Liver (tissue), 9 donors: Measurements from ENCODE around the gene KDM2B. TPM values are rescaled to one million over a fixed set of nuclear protein-coding genes. Genes with fewer than 3 reads are reported as not detected.

ENCODE experiments used
- DNase-seq: peaks from one replicate; pipeline ENCODE4 v3.0.0-alpha.2; 2017; ENCODE audit warnings: low spot score
- H3K27ac ChIP-seq, 2 donors: one replicate each; pipeline ENCODE4 v1.7.0; 2013; ENCODE audit warnings: inconsistent platforms in 2 of 2, low read length in 2 of 2, control low read depth in 1 of 2, low read depth in 1 of 2, mild to moderate bottlenecking in 1 of 2
- H3K27me3 ChIP-seq, 4 donors: one replicate each; pipeline versions ENCODE4 v1.6.1 to v1.7.0; 2013; ENCODE audit warnings: low read length in 3 of 4, inconsistent platforms in 1 of 4, mild to moderate bottlenecking in 1 of 4, moderate library complexity in 1 of 4; ENCODE audit not compliant: control insufficient read depth in 4 of 4, insufficient read depth in 4 of 4
- H3K36me3 ChIP-seq, 4 donors: one replicate each; pipeline versions ENCODE4 v1.6.1 to v1.7.0; 2013; ENCODE audit warnings: low read length in 3 of 4, mild to moderate bottlenecking in 3 of 4, low read depth in 1 of 4, moderate library complexity in 1 of 4; ENCODE audit not compliant: control insufficient read depth in 4 of 4, insufficient read depth in 3 of 4
- H3K4me1 ChIP-seq, 4 donors: one replicate each; pipeline versions ENCODE4 v1.6.1 to v1.7.0; 2013; ENCODE audit warnings: low read length in 3 of 4, mild to moderate bottlenecking in 3 of 4, moderate library complexity in 1 of 4; ENCODE audit not compliant: control insufficient read depth in 4 of 4, insufficient read depth in 4 of 4
- H3K4me3 ChIP-seq, 3 donors: one replicate each; pipeline versions ENCODE4 v1.6.1 to v1.7.0; 2013; ENCODE audit warnings: low read length in 3 of 3, control low read depth in 1 of 3, low read depth in 1 of 3, mild to moderate bottlenecking in 1 of 3
- H3K9ac ChIP-seq, 2 donors: one replicate each; pipeline ENCODE4 v1.7.0; 2013; ENCODE audit warnings: low read length in 2 of 2, mild to moderate bottlenecking in 2 of 2, moderate library complexity in 2 of 2, control low read depth in 1 of 2, low read depth in 1 of 2
- H3K9me3 ChIP-seq, 4 donors: one replicate each; pipeline versions ENCODE4 v1.6.1 to v1.7.0; 2013; ENCODE audit warnings: low read length in 3 of 4; ENCODE audit not compliant: control insufficient read depth in 4 of 4
- EGR1 ChIP-seq, 2 donors: IDR thresholded peaks; 2 replicates each; pipeline ENCODE4 v1.6.1; 2016 to 2018; ENCODE audit warnings: antibody characterized with exemption in 2 of 2, low read depth in 2 of 2
- FOXA1 ChIP-seq: IDR thresholded peaks from 2 replicates; pipeline ENCODE4 v1.6.1; 2016; ENCODE audit warnings: antibody characterized with exemption
- FOXA2 ChIP-seq: IDR thresholded peaks from 2 replicates; pipeline ENCODE4 v1.6.1; 2016; ENCODE audit warnings: antibody characterized with exemption
- GABPA ChIP-seq, 2 donors: IDR thresholded peaks in 1 of 2; conservative IDR thresholded peaks in 1 of 2; 2 replicates each; pipeline ENCODE4 v1.6.1; 2016; ENCODE audit warnings: antibody characterized with exemption in 2 of 2, mild to moderate bottlenecking in 1 of 2, moderate library complexity in 1 of 2
- HNF4A ChIP-seq, 2 donors: conservative IDR thresholded peaks; 2 replicates each; pipeline ENCODE4 v1.6.1; 2016; ENCODE audit warnings: antibody characterized with exemption in 2 of 2, mild to moderate bottlenecking in 2 of 2
- HNF4G ChIP-seq: IDR thresholded peaks from 2 replicates; pipeline ENCODE4 v1.6.1; 2016; ENCODE audit warnings: antibody characterized with exemption
- JUND ChIP-seq, 2 donors: IDR thresholded peaks; 2 replicates each; pipeline ENCODE4 v1.6.1; 2016; ENCODE audit warnings: antibody characterized with exemption in 2 of 2
- NR2F2 ChIP-seq: IDR thresholded peaks from 2 replicates; pipeline ENCODE4 v1.6.1; 2016; ENCODE audit warnings: antibody characterized with exemption
- RAD21 ChIP-seq, 2 donors: IDR thresholded peaks; 2 replicates each; pipeline ENCODE4 v1.6.1; 2016; ENCODE audit warnings: antibody characterized with exemption in 2 of 2, mild to moderate bottlenecking in 2 of 2
- RXRA ChIP-seq, 2 donors: IDR thresholded peaks; 2 replicates each; pipeline ENCODE4 v1.6.1; 2017 to 2018; ENCODE audit warnings: antibody characterized with exemption in 2 of 2, mild to moderate bottlenecking in 1 of 2
- SP1 ChIP-seq: IDR thresholded peaks from 2 replicates; pipeline ENCODE4 v1.6.1; 2018; ENCODE audit warnings: antibody characterized with exemption, mild to moderate bottlenecking
- TAF1 ChIP-seq: conservative IDR thresholded peaks from 2 replicates; pipeline ENCODE4 v1.6.1; 2016; ENCODE audit warnings: antibody characterized with exemption, mild to moderate bottlenecking
- YY1 ChIP-seq: IDR thresholded peaks from 2 replicates; pipeline ENCODE4 v1.6.1; 2016; ENCODE audit warnings: antibody characterized with exemption, mild to moderate bottlenecking
- WGBS: extraction: QIAGEN DNeasy Blood & Tissue Kit; methylation state at CpG from one replicate; pipeline ENCODE4 v1.1.7; 2013; 5-methylcytosine and 5-hydroxymethylcytosine counted together
- polyA plus RNA-seq, 2 donors: library from polyadenylated mRNA; stranded (reverse) in 1 of 2; unstranded in 1 of 2; fragments of 200-250 nt in 1 of 2; fragments of >200 nt in 1 of 2; fragmentation: Nextera tagmentation in 1 of 2; extraction: Ambion mirVana in 1 of 2; gene quantifications; one replicate each; pipeline versions ENCODE4 v1.2.1 to v1.2.3, GENCODE V29; 2013 to 2015
- total RNA-seq, 2 donors: library from RNA; depleted of rRNA; stranded (reverse); fragments of >200 nt; gene quantifications; one replicate each; pipeline ENCODE4 v1.2.3, GENCODE V29; 2014
- TF ChIP-seq, protein P1 (sequence below): IDR thresholded peaks from 2 replicates; pipeline ENCODE4 v1.6.1; 2016; ENCODE audit warnings: antibody characterized with exemption
- TF ChIP-seq, protein P2 (sequence below): IDR thresholded peaks from 2 replicates; pipeline ENCODE4 v1.6.1; 2016; ENCODE audit warnings: antibody characterized with exemption
- TF ChIP-seq, protein P3 (sequence below): IDR thresholded peaks from 2 replicates; pipeline ENCODE4 v1.6.1; 2016; ENCODE audit warnings: antibody characterized with exemption
- TF ChIP-seq, protein P4 (sequence below): fragments of 150-350 bp; IDR thresholded peaks from 2 replicates; pipeline ENCODE4 v1.5.1; 2017; ENCODE audit warnings: improper control_type of control experiment, low read depth, low read length; ENCODE audit not compliant: missing input control
- TF ChIP-seq, protein P5 (sequence below): IDR thresholded peaks from 2 replicates; pipeline ENCODE4 v1.6.1; 2016; ENCODE audit warnings: antibody characterized with exemption, mild to moderate bottlenecking
- donor health status: healthy.
- donor health status: healthy.
- donor health status: healthy.
- donor health status: healthy.
- donor health status: healthy.

Gene KDM2B
- total and polyA plus RNA-seq, 4 donors = 7.0 to 34.2 (median 10.6) TPM

DNA sequence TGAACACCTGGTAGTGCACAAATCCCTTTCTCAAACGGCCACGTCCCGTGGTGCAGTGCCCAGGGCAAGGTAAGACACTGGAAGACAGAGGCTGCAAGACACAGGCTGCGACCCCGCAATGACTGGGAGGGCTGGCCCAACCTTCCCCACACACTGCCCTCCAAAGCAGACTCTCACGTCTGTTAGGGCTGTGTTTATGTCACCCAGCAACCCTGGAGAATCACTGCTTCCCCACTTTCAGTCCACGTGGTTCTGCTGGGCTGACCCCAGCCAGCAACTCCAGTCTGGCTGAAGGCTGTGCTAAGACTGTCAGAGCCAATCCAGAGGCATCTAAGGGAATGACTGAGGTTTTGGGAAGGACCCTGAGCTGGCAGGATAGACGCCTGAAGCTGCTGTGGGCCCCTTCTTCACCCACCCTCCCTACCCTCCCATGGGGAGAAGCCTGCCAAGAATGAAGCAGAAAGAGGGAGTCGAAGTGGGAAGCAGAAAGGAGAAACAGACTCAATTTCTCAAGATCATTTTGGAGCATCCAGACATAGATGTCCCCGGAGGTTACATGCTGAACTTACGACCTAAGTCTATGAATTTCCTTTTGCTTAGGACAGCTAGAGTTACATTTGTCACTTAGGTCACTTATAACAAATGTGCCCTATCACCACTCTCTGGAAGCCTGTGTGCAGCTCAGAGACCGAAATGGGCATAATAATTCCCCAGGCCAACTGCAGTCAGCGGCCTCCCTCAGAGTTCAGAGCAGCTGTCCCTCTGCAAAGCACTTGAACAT, 11.7 kb downstream of the KDM2B start:
- Histone ChIP-seq H3K27me3 (no peaks in the 10 kb centered on the region), H3K27ac (no peak overlapping the region), H3K9me3 (no peaks in the 10 kb centered on the region), H3K4me3 (no peak overlapping the region), H3K4me1 (no peaks in the 10 kb centered on the region), H3K36me3 (peaks cover 0 to 5% (median under 1%) of the 10 kb centered on the region in 4 donors), H3K9ac (no peak overlapping the region)
- DNase-seq = no peak
- TF ChIP-seq YY1 (no peak), GABPA (IDR thresholded peaks at IDR 0.05 in 1 of 2, conservative IDR thresholded peaks at IDR 0.05 in 1 of 2) (no peak), TAF1 (no peak), NR2F2 (no peak), RXRA (IDR thresholded peaks at IDR 0.05) (no peak), FOXA1 (no peak), JUND (IDR thresholded peaks at IDR 0.05) (no peak), HNF4A (conservative IDR thresholded peaks at IDR 0.05) (no peak), EGR1 (IDR thresholded peaks at IDR 0.05; ENCODE audit: low read depth in 2 of 2) (no peak), FOXA2 (no peak), HNF4G (no peak), SP1 (no peak), RAD21 (IDR thresholded peaks at IDR 0.05) (no peak)
- TF ChIP-seq, protein P1, sequence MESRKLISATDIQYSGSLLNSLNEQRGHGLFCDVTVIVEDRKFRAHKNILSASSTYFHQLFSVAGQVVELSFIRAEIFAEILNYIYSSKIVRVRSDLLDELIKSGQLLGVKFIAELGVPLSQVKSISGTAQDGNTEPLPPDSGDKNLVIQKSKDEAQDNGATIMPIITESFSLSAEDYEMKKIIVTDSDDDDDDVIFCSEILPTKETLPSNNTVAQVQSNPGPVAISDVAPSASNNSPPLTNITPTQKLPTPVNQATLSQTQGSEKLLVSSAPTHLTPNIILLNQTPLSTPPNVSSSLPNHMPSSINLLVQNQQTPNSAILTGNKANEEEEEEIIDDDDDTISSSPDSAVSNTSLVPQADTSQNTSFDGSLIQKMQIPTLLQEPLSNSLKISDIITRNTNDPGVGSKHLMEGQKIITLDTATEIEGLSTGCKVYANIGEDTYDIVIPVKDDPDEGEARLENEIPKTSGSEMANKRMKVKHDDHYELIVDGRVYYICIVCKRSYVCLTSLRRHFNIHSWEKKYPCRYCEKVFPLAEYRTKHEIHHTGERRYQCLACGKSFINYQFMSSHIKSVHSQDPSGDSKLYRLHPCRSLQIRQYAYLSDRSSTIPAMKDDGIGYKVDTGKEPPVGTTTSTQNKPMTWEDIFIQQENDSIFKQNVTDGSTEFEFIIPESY = no peak
- TF ChIP-seq, protein P2, sequence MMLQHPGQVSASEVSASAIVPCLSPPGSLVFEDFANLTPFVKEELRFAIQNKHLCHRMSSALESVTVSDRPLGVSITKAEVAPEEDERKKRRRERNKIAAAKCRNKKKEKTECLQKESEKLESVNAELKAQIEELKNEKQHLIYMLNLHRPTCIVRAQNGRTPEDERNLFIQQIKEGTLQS = no peak
- TF ChIP-seq, protein P3, sequence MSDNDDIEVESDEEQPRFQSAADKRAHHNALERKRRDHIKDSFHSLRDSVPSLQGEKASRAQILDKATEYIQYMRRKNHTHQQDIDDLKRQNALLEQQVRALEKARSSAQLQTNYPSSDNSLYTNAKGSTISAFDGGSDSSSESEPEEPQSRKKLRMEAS = no peak
- TF ChIP-seq, protein P4, sequence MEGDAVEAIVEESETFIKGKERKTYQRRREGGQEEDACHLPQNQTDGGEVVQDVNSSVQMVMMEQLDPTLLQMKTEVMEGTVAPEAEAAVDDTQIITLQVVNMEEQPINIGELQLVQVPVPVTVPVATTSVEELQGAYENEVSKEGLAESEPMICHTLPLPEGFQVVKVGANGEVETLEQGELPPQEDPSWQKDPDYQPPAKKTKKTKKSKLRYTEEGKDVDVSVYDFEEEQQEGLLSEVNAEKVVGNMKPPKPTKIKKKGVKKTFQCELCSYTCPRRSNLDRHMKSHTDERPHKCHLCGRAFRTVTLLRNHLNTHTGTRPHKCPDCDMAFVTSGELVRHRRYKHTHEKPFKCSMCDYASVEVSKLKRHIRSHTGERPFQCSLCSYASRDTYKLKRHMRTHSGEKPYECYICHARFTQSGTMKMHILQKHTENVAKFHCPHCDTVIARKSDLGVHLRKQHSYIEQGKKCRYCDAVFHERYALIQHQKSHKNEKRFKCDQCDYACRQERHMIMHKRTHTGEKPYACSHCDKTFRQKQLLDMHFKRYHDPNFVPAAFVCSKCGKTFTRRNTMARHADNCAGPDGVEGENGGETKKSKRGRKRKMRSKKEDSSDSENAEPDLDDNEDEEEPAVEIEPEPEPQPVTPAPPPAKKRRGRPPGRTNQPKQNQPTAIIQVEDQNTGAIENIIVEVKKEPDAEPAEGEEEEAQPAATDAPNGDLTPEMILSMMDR = no peak
- TF ChIP-seq, protein P5, sequence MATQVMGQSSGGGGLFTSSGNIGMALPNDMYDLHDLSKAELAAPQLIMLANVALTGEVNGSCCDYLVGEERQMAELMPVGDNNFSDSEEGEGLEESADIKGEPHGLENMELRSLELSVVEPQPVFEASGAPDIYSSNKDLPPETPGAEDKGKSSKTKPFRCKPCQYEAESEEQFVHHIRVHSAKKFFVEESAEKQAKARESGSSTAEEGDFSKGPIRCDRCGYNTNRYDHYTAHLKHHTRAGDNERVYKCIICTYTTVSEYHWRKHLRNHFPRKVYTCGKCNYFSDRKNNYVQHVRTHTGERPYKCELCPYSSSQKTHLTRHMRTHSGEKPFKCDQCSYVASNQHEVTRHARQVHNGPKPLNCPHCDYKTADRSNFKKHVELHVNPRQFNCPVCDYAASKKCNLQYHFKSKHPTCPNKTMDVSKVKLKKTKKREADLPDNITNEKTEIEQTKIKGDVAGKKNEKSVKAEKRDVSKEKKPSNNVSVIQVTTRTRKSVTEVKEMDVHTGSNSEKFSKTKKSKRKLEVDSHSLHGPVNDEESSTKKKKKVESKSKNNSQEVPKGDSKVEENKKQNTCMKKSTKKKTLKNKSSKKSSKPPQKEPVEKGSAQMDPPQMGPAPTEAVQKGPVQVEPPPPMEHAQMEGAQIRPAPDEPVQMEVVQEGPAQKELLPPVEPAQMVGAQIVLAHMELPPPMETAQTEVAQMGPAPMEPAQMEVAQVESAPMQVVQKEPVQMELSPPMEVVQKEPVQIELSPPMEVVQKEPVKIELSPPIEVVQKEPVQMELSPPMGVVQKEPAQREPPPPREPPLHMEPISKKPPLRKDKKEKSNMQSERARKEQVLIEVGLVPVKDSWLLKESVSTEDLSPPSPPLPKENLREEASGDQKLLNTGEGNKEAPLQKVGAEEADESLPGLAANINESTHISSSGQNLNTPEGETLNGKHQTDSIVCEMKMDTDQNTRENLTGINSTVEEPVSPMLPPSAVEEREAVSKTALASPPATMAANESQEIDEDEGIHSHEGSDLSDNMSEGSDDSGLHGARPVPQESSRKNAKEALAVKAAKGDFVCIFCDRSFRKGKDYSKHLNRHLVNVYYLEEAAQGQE = no peak
- WGBS = 79% methylated on average over 13 of the region's 13 CpGs
